K562 (cell line): Measurements from ENCODE around the gene TSPAN18. TPM values are rescaled to one million over a fixed set of nuclear protein-coding genes. Genes with fewer than 3 reads are reported as not detected.

Experiments
- CBFA2T3 ChIP-seq: fragments of 450-650 bp; IDR thresholded peaks from 2 replicates; pipeline ENCODE4 v1.6.1; 2017
- CREM ChIP-seq: IDR thresholded peaks from 2 replicates; pipeline ENCODE4 v1.6.1; 2014; ENCODE audit warnings: antibody characterized with exemption, low read depth
- DPF2 ChIP-seq: fragments of 450-650 bp; IDR thresholded peaks from 2 replicates; pipeline ENCODE4 v1.6.1; 2016
- HCFC1 ChIP-seq: IDR thresholded peaks from 2 replicates; pipeline ENCODE4 v1.6.1; 2012; ENCODE audit warnings: low read depth, low read length, improper control_type of control experiment
- HMBOX1 ChIP-seq: sonication (generic); IDR thresholded peaks from 2 replicates; pipeline ENCODE4 v1.6.1; 2016
- IRF1 ChIP-seq: sonication (generic); formaldehyde crosslinking; IDR thresholded peaks from 2 replicates; pipeline ENCODE4 v1.8.0; 2022; ENCODE audit warnings: missing genetic modification reagents, mild to moderate bottlenecking, borderline replicate concordance
- MAFK ChIP-seq: IDR thresholded peaks from 2 replicates; pipeline ENCODE4 v1.6.1; 2011; ENCODE audit warnings: low read length, improper control_type of control experiment
- MED1 ChIP-seq: sonication (generic); formaldehyde crosslinking; IDR thresholded peaks from 2 replicates; pipeline ENCODE4 v1.8.1; 2023; ENCODE audit warnings: missing genetic modification reagents, borderline replicate concordance
- POLR2AphosphoS2 ChIP-seq: IDR thresholded peaks from 2 replicates; pipeline ENCODE4 v1.6.1; 2012; ENCODE audit warnings: low read length, improper control_type of control experiment
- POU5F1 ChIP-seq: fragments of 150-350 bp; IDR thresholded peaks from 2 replicates; pipeline ENCODE4 v1.6.1; 2014; ENCODE audit warnings: borderline replicate concordance, low read length, low read depth, mild to moderate bottlenecking; ENCODE audit not compliant: partially characterized antibody
- SPI1 ChIP-seq: IDR thresholded peaks from 2 replicates; pipeline ENCODE4 v1.6.1; 2011; ENCODE audit warnings: low read depth, low read length, control low read depth, borderline replicate concordance
- SRSF7 ChIP-seq: fragments of 200-400 bp; formaldehyde crosslinking; optimal IDR thresholded peaks from 2 replicates; pipeline ENCODE3; 2017; ENCODE audit warnings: mild to moderate bottlenecking, low read depth, low read length
- TEAD1 ChIP-seq, 2 experiments: fragments of 450-650 bp in 1 of 2; sonication (generic) in 1 of 2; formaldehyde crosslinking; IDR thresholded peaks; 2 replicates each; pipeline versions ENCODE4 v1.4.0 to v1.8.0; 2020 to 2022; ENCODE audit warnings: mild to moderate bottlenecking in 2 of 2, missing genetic modification reagents in 1 of 2
- TFAP4 ChIP-seq: sonication (generic); formaldehyde crosslinking; IDR thresholded peaks from 2 replicates; pipeline ENCODE4 v1.8.0; 2022; ENCODE audit warnings: missing genetic modification reagents, mild to moderate bottlenecking, moderate library complexity, borderline replicate concordance
- ZNF507 ChIP-seq: conservative IDR thresholded peaks from 2 replicates; pipeline ENCODE4 v1.6.1; 2017; ENCODE audit warnings: missing genetic modification characterization, missing compliant biosample characterization
- ZNF589 ChIP-seq: fragments of 200-800 bp; sonication (Bioruptor generic); IDR thresholded peaks from 2 replicates; pipeline ENCODE4 v1.6.1; 2016; ENCODE audit warnings: low read depth, missing genetic modification characterization, missing compliant biosample characterization
- polyA plus RNA-seq, 8 experiments: library from polyadenylated mRNA; depleted of rRNA in 4 of 8; stranded (reverse) in 5 of 8; unstranded in 3 of 8; fragments of >200 nt; fragmentation: Nextera tagmentation in 2 of 8; fragmentation: Illumina TruSeq in 1 of 8; extraction: Ambion mirVana in 2 of 8; extraction: Trizol in 1 of 8; gene quantifications; 2 replicates each; pipeline versions ENCODE4 v1.2.1 to v1.2.3, GENCODE V29; 2011 to 2014; ENCODE audit warnings: inconsistent platforms in 1 of 8, missing spikeins in 1 of 8
- total RNA-seq, 7 experiments: library from RNA; depleted of rRNA in 6 of 7; stranded (reverse); fragments of >200 nt in 6 of 7; fragmentation: Illumina TruSeq in 2 of 7; extraction: Trizol in 2 of 7; gene quantifications; 2 replicates each; pipeline versions ENCODE4 v1.2.1 to v1.2.3, GENCODE V29; 2011 to 2021; ENCODE audit warnings: low replicate concordance in 1 of 7

Gene TSPAN18
- total and polyA plus RNA-seq, 9 of the 15 experiments (the other 6 are each of a cell fraction or from before 2014, with no cell fraction given): 0.17 to 0.35 (median 0.22) TPM; not detected in 4

GRCh38 chr11:44861849-44862557 is 135.2 kb downstream of the TSPAN18 start (continued):
- TF ChIP-seq IRF1 (CRISPR knock-in tag): no peak
- peak; percentile 86; the same call in 1 of the 2 replicates for TF ChIP-seq ZNF589
- TF ChIP-seq CREM: peak; percentile 34; the same call in 1 of the 2 replicates
- no peak for TF ChIP-seq HCFC1
- no peak for TF ChIP-seq SRSF7
- no peak for TF ChIP-seq POLR2AphosphoS2
- no peak for TF ChIP-seq DPF2
- no peak for TF ChIP-seq ZNF507 (tag)
- 0 out of 4 replicates have a peak, but pooled peaks of 1 of the 2 experiments have one; percentile 42 for TF ChIP-seq TEAD1 (CRISPR knock-in tag; IDR thresholded peaks at IDR 0.05)
- TF ChIP-seq MAFK: peak; percentile 53
- TF ChIP-seq MED1: no peak
- 0 out of 2 replicates have a peak, but pooled peaks have one; percentile 24 for TF ChIP-seq HMBOX1
- no peak for TF ChIP-seq POU5F1
- TF ChIP-seq CBFA2T3: peak; percentile 49
- TF ChIP-seq SPI1: no peak
- TF ChIP-seq TFAP4 (CRISPR knock-in tag): peak; percentile 77; the same call in 1 of the 2 replicates
